Neural crest cell (in vitro differentiated cells): Measurements from ENCODE around the gene HOXB3. TPM values are rescaled to one million over a fixed set of nuclear protein-coding genes. Genes with fewer than 3 reads are reported as not detected.

Source experiments
- DNase-seq: peaks from one replicate; pipeline ENCODE4 v3.0.0; 2021; ENCODE audit warnings: low read depth, mixed read lengths, low spot score
- H3K27ac Mint-ChIP-seq: one replicate; pipeline ENCODE4 v1.8.0; 2021; ENCODE audit warnings: mild to moderate bottlenecking, mixed read lengths; ENCODE audit not compliant: unreplicated experiment
- H3K27me3 Mint-ChIP-seq: 2 replicates; pipeline ENCODE4 v1.8.0; 2021; ENCODE audit warnings: low read depth, mild to moderate bottlenecking, mixed read lengths
- H3K36me3 Mint-ChIP-seq: 2 replicates; pipeline ENCODE4 v1.8.0; 2021; ENCODE audit warnings: low read depth, mild to moderate bottlenecking, mixed read lengths
- H3K4me1 Mint-ChIP-seq: 2 replicates; pipeline ENCODE4 v1.8.0; 2021; ENCODE audit warnings: mixed read lengths
- H3K4me3 Mint-ChIP-seq: one replicate; pipeline ENCODE4 v1.8.0; 2021; ENCODE audit warnings: mild to moderate bottlenecking, mixed read lengths
- H3K9me3 Mint-ChIP-seq: 2 replicates; pipeline ENCODE4 v1.8.0; 2021; ENCODE audit warnings: mixed read lengths
- CTCF ChIP-seq: fragments of 200-600 bp; sonication (generic); conservative IDR thresholded peaks from 2 replicates; pipeline ENCODE4 v1.5.0; 2021; ENCODE audit warnings: antibody characterized with exemption, mild to moderate bottlenecking
- total RNA-seq: library from RNA; stranded (reverse); gene quantifications from 2 replicates; pipeline ENCODE4 v1.2.1, GENCODE V29; 2021

The HOXB3 gene
- total RNA-seq, 1 donor from 2014 or later, result 22.8 TPM

GRCh38 chr17:48634493-48635208, 44.6 kb upstream of the HOXB3 start:
- peak overlapping the region; percentile 73 for H3K4me3 Mint-ChIP-seq
- peaks cover 8% of the 10 kb centered on the region for H3K4me1 Mint-ChIP-seq
- H3K27me3 Mint-ChIP-seq, result peaks cover 100% of the 10 kb centered on the region
- no peak for DNase-seq
- H3K27ac Mint-ChIP-seq, result no peak overlapping the region
- H3K9me3 Mint-ChIP-seq, result no peaks in the 10 kb centered on the region
- no peak for TF ChIP-seq CTCF
- H3K36me3 Mint-ChIP-seq, result peaks cover 2% of the 10 kb centered on the region

- Mint-ChIP-seq H3K9me3 (no peaks in the 10 kb centered on the region), H3K4me1 (peaks cover 8% of the 10 kb centered on the region), H3K27ac (no peak overlapping the region), H3K27me3 (peaks cover 100% of the 10 kb centered on the region), H3K36me3 (peaks cover 2% of the 10 kb centered on the region), H3K4me3 (peak overlapping the region; percentile 80)
- DNase-seq, result no peak
- no peak for TF ChIP-seq CTCF
Measured at GRCh38 chr17:48633266-48633677, 43.2 kb upstream of the HOXB3 start.

GRCh38 chr17:48632579-48633265, 42.7 kb upstream of the HOXB3 start:
- Mint-ChIP-seq H3K27ac (peak overlapping the region; percentile 31), H3K36me3 (peaks cover 2% of the 10 kb centered on the region), H3K27me3 (peaks cover 100% of the 10 kb centered on the region), H3K9me3 (no peaks in the 10 kb centered on the region), H3K4me3 (peak overlapping the region; percentile 80), H3K4me1 (peaks cover 8% of the 10 kb centered on the region)
- no peak for DNase-seq
- no peak for TF ChIP-seq CTCF

GRCh38 chr17:48631693-48632578, 41.9 kb upstream of the HOXB3 start:
- H3K27ac Mint-ChIP-seq, result no peak overlapping the region
- peaks cover 100% of the 10 kb centered on the region for H3K27me3 Mint-ChIP-seq
- no peaks in the 10 kb centered on the region for H3K9me3 Mint-ChIP-seq
- peaks cover 8% of the 10 kb centered on the region for H3K4me1 Mint-ChIP-seq
- peak overlapping the region; percentile 80 for H3K4me3 Mint-ChIP-seq
- no peak for TF ChIP-seq CTCF
- no peak for DNase-seq
- H3K36me3 Mint-ChIP-seq, result peaks cover 2% of the 10 kb centered on the region

GRCh38 chr17:48630925-48631692, 41.1 kb upstream of the HOXB3 start:
- Mint-ChIP-seq H3K36me3 (peaks cover 4% of the 10 kb centered on the region), H3K27ac (peak overlapping the region; percentile 54), H3K4me3 (peak overlapping the region; percentile 72), H3K27me3 (peaks cover 100% of the 10 kb centered on the region), H3K4me1 (no peaks in the 10 kb centered on the region), H3K9me3 (no peaks in the 10 kb centered on the region)
- DNase-seq, result no peak
- no peak for TF ChIP-seq CTCF
